NCI-H226 (cell line): ENCODE measurements around the gene KCNAB1.

Source experiments
- DNase-seq: peaks from one replicate; pipeline ENCODE4 v3.0.0-alpha.2; 2015

Gene KCNAB1

GRCh38 chr3:156511987-156512677, 391.8 kb downstream of the KCNAB1 start:
- DNase-seq, result no peak

GRCh38 chr3:156513619-156514018, 393.2 kb downstream of the KCNAB1 start:
- DNase-seq, result no peak

GRCh38 chr3:156516284-156516683, 395.9 kb downstream of the KCNAB1 start:
- DNase-seq, result no peak

GRCh38 chr3:156516961-156517360, 396.6 kb downstream of the KCNAB1 start:
- DNase-seq, result no peak

GRCh38 chr3:156518726-156519125, 398.3 kb downstream of the KCNAB1 start:
- peak; percentile 62 for DNase-seq

- DNase-seq, result no peak
These were observed 399.4 kb downstream of the KCNAB1 start for GRCh38 chr3:156519758-156520162.

GRCh38 chr3:156522673-156523072, 402.3 kb downstream of the KCNAB1 start:
- no peak for DNase-seq

- no peak for DNase-seq
These were observed 405.4 kb downstream of the KCNAB1 start for GRCh38 chr3:156525808-156526207.

- no peak for DNase-seq
These were observed 406.7 kb downstream of the KCNAB1 start for GRCh38 chr3:156527060-156527459.

- DNase-seq, result no peak
These were observed 410.6 kb downstream of the KCNAB1 start for GRCh38 chr3:156530980-156531379.

- DNase-seq, result no peak
These were observed 412.4 kb downstream of the KCNAB1 start for GRCh38 chr3:156532730-156533129.

GRCh38 chr3:156533205-156533604, 412.8 kb downstream of the KCNAB1 start:
- no peak for DNase-seq

- peak; percentile 85 for DNase-seq
These were observed 414.8 kb downstream of the KCNAB1 start for GRCh38 chr3:156535162-156535627.

GRCh38 chr3:156535798-156536197, 415.4 kb downstream of the KCNAB1 start:
- no peak for DNase-seq

GRCh38 chr3:156536524-156537316, 416.3 kb downstream of the KCNAB1 start:
- DNase-seq, result peak; percentile 37

GRCh38 chr3:156539051-156539450, 418.7 kb downstream of the KCNAB1 start:
- no peak for DNase-seq

GRCh38 chr3:156539802-156540201, 419.4 kb downstream of the KCNAB1 start:
- DNase-seq, result no peak

- no peak for DNase-seq
These were observed 422.0 kb downstream of the KCNAB1 start for GRCh38 chr3:156542101-156543042.

GRCh38 chr3:156543043-156543555, 422.7 kb downstream of the KCNAB1 start:
- DNase-seq, result no peak

- DNase-seq, result no peak
These were observed 427.3 kb downstream of the KCNAB1 start for GRCh38 chr3:156547637-156548036.

- no peak for DNase-seq
These were observed 427.8 kb downstream of the KCNAB1 start for GRCh38 chr3:156548041-156548687.

- no peak for DNase-seq
These were observed 428.5 kb downstream of the KCNAB1 start for GRCh38 chr3:156548902-156549301.
